Karpas-422 (cell line): ENCODE data around the gene ZBTB38. TPM values are rescaled to one million over a fixed set of nuclear protein-coding genes. Genes with fewer than 3 reads are reported as not detected.

ENCODE experiments used
- DNase-seq: peaks from one replicate; pipeline ENCODE4 v3.0.0-alpha.2; 2015
- H2AFZ ChIP-seq: fragments of 200-600 bp; sonication (generic); 2 replicates; pipeline ENCODE4 v1.6.1; 2014; ENCODE audit warnings: antibody characterized with exemption, low read length, mixed read lengths
- H3K27ac ChIP-seq: fragments of 200-600 bp; sonication (generic); 2 replicates; pipeline ENCODE4 v1.5.1; 2014; ENCODE audit warnings: mild to moderate bottlenecking, low read length, moderate library complexity
- H3K27me3 ChIP-seq: fragments of 200-600 bp; sonication (generic); 2 replicates; pipeline ENCODE4 v1.6.1; 2014; ENCODE audit warnings: low read length, mixed read lengths
- H3K36me3 ChIP-seq: fragments of 200-600 bp; sonication (generic); 2 replicates; pipeline ENCODE4 v1.6.1; 2014; ENCODE audit warnings: low read length, mixed read lengths; ENCODE audit not compliant: insufficient read depth
- H3K4me1 ChIP-seq: fragments of 200-600 bp; sonication (generic); 2 replicates; pipeline ENCODE4 v1.6.1; 2014; ENCODE audit warnings: mild to moderate bottlenecking, low read length, mixed read lengths
- H3K4me2 ChIP-seq: fragments of 200-600 bp; sonication (generic); 2 replicates; pipeline ENCODE4 v1.6.1; 2014; ENCODE audit warnings: low read length, low read depth, mild to moderate bottlenecking; ENCODE audit not compliant: poor library complexity, severe bottlenecking
- H3K4me3 ChIP-seq: fragments of 200-600 bp; sonication (generic); 2 replicates; pipeline ENCODE4 v1.5.1; 2014; ENCODE audit warnings: mild to moderate bottlenecking, antibody characterized with exemption, low read length, mixed read lengths
- H3K79me2 ChIP-seq: fragments of 200-600 bp; sonication (generic); 2 replicates; pipeline ENCODE4 v1.6.1; 2014; ENCODE audit warnings: mild to moderate bottlenecking, low read length, mixed read lengths
- H3K9ac ChIP-seq: fragments of 200-600 bp; sonication (generic); 2 replicates; pipeline ENCODE4 v1.6.0; 2014; ENCODE audit warnings: low read length
- H3K9me2 ChIP-seq: fragments of 200-600 bp; sonication (generic), shearing (Covaris generic); replicated peaks from 2 replicates; pipeline ENCODE4 v1.6.0; 2014; ENCODE audit warnings: mild to moderate bottlenecking, low read length, moderate library complexity; ENCODE audit not compliant: insufficient read depth
- H3K9me3 ChIP-seq: fragments of 300-700, 200-600 bp; sonication (generic); 2 replicates; pipeline ENCODE4 v1.6.1; 2014; ENCODE audit warnings: low read length, mixed read lengths
- H4K20me1 ChIP-seq: fragments of 200-600 bp; sonication (generic); 2 replicates; pipeline ENCODE4 v1.6.1; 2014; ENCODE audit warnings: mild to moderate bottlenecking, antibody characterized with exemption, low read length, low read depth; ENCODE audit not compliant: insufficient read depth
- total RNA-seq: library from RNA; depleted of rRNA; stranded (reverse); fragments of >200 nt; shearing (Covaris generic); gene quantifications from 2 replicates; pipeline ENCODE4 v1.2.3, GENCODE V29; 2014; ENCODE audit warnings: low replicate concordance; rRNA removed

ZBTB38 gene, protein sequence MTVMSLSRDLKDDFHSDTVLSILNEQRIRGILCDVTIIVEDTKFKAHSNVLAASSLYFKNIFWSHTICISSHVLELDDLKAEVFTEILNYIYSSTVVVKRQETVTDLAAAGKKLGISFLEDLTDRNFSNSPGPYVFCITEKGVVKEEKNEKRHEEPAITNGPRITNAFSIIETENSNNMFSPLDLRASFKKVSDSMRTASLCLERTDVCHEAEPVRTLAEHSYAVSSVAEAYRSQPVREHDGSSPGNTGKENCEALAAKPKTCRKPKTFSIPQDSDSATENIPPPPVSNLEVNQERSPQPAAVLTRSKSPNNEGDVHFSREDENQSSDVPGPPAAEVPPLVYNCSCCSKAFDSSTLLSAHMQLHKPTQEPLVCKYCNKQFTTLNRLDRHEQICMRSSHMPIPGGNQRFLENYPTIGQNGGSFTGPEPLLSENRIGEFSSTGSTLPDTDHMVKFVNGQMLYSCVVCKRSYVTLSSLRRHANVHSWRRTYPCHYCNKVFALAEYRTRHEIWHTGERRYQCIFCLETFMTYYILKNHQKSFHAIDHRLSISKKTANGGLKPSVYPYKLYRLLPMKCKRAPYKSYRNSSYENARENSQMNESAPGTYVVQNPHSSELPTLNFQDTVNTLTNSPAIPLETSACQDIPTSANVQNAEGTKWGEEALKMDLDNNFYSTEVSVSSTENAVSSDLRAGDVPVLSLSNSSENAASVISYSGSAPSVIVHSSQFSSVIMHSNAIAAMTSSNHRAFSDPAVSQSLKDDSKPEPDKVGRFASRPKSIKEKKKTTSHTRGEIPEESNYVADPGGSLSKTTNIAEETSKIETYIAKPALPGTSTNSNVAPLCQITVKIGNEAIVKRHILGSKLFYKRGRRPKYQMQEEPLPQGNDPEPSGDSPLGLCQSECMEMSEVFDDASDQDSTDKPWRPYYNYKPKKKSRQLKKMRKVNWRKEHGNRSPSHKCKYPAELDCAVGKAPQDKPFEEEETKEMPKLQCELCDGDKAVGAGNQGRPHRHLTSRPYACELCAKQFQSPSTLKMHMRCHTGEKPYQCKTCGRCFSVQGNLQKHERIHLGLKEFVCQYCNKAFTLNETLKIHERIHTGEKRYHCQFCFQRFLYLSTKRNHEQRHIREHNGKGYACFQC (N-terminal part only)
- total RNA-seq, result 18.0 and 38.0 TPM in 2 replicates

DNA sequence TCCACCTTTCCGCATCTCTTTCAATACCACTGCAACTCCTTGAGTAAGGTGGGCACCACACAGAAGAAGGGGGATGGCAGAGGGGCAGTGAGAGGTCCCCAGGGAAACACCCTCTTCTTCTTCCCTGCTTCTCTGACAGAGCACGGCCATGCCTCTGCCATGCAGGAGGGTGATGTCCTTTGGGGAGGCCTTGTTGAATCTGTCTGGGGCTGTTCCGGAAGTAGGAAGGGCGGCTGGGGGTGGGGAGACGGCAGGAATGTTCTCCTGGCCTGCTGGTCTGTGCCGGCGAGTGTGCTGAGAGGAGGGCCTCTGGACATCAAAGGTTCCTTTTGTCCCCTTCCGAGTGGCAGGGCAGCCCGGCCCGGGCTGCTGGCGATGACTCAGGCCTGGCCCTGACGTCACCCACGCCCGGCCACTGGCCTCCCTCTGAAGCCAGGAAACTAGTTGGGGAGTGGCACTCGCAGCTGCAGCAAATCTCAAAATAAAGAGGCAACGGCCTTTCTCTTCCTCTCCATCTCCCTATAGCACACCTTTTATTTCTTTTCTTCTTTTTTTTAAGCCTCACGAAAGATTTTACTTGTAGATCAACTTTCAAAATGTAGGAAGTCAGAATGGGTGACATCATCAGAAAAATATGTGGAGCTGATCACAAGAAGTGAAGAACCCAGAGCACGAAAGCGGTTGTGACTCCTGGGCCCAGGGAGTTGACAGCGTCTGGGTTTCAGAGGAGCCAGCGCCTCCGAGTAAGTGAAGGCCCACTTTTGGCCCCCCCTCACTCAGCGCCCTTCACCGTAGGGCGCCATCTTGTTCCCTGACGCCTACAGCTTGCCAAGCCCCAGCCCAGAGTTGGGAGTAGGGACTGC is at the start of gene ZBTB38:
Gene ZBTB38, plus strand, starts transcription at position 443 of the 863 bp plus-strand sequence. CDS start 73,885 bp downstream, outside the sequence.
- Histone ChIP-seq H3K36me3 (no peaks in the 10 kb centered on the region), H3K9me3 (no peaks in the 10 kb centered on the region), H4K20me1 (no peaks in the 10 kb centered on the region), H3K4me2 (no peak within 1 kb of the TSS), H3K4me1 (peaks cover 10% of the 10 kb centered on the region), H3K79me2 (no peaks in the 10 kb centered on the region), H3K4me3 (no peak within 1 kb of the TSS), H3K9me2 (no peaks in the 10 kb centered on the region), H3K27ac (no peak within 1 kb of the TSS), H3K9ac (no peak within 1 kb of the TSS), H2AFZ (peak within 1 kb of the TSS; percentile 89), H3K27me3 (no peaks in the 10 kb centered on the region)
- no peak for DNase-seq

DNA sequence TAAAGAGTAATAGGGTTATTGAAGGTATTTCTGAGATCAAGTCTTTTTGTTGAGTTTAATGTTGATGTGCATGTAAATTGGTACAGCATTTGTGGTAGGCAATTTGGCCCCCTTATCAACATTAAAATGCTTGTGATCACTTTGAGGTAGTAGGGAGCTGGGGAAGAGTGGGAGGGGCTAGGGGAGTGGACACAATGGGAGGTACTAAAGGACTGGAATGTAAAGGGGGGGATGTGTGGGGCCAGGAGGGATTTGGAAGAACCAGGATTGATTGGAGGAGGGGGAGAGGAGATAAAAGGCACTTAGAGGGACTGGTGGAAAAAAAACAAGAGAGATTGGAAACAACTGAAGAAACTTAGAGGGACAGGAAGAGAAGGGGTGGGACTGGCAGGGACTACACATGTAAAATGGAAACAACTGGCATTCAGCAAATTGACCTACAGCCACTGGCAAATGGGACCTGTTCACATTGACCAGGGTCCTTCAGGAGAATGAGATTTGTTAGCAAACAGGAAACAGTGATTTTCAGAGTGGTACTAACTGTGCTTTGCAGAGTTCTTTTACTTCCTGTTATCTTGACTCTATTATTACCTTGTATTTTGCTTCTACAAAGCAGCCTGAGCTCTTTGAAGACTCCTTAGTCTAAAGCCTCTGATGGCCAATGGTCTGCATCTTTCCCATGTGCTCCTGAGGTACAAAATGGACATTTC is 47.8 kb upstream of the ZBTB38 start:
- no peak overlapping the region for H2AFZ ChIP-seq
- 0 out of 2 replicates have a peak, but pooled peaks cover 2% of the 10 kb centered on the region for H3K9me2 ChIP-seq
- no peaks in the 10 kb centered on the region for H3K4me1 ChIP-seq
- H3K79me2 ChIP-seq, result no peaks in the 10 kb centered on the region
- no peaks in the 10 kb centered on the region for H3K27me3 ChIP-seq
- DNase-seq, result no peak
- H4K20me1 ChIP-seq, result no peaks in the 10 kb centered on the region
- H3K36me3 ChIP-seq, result no peaks in the 10 kb centered on the region
- H3K9me3 ChIP-seq, result no peaks in the 10 kb centered on the region
- no peak overlapping the region for H3K27ac ChIP-seq
- H3K4me2 ChIP-seq, result no peak overlapping the region
- no peak overlapping the region for H3K9ac ChIP-seq
- H3K4me3 ChIP-seq, result no peak overlapping the region

DNA sequence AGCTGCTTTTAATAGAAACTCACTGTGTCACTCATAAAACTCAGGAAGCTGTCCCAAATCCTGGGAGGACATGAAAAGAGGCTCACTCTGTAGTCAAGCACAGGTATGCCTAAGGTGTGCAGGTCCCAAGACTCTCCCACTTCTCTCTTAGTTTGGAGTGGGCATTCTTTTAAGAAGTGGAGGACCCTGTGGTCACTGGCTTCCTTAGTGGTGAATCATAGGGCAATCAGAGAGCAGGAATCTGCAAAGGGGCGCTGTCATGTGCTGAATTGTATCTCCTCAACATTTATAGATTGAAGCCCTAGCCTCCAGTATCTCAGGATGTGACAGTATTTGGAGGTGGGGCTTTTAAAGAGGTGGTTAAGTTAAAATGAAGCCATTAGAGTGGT is 47.2 kb upstream of the ZBTB38 start:
- Histone ChIP-seq H2AFZ (no peak overlapping the region), H3K4me3 (no peak overlapping the region), H3K79me2 (no peaks in the 10 kb centered on the region), H4K20me1 (no peaks in the 10 kb centered on the region), H3K27me3 (no peaks in the 10 kb centered on the region), H3K9ac (no peak overlapping the region), H3K27ac (no peak overlapping the region), H3K4me2 (no peak overlapping the region), H3K4me1 (no peaks in the 10 kb centered on the region), H3K9me3 (no peaks in the 10 kb centered on the region), H3K9me2 (0 out of 2 replicates have a peak, but pooled peaks cover 2% of the 10 kb centered on the region), H3K36me3 (no peaks in the 10 kb centered on the region)
- DNase-seq, result no peak

DNA sequence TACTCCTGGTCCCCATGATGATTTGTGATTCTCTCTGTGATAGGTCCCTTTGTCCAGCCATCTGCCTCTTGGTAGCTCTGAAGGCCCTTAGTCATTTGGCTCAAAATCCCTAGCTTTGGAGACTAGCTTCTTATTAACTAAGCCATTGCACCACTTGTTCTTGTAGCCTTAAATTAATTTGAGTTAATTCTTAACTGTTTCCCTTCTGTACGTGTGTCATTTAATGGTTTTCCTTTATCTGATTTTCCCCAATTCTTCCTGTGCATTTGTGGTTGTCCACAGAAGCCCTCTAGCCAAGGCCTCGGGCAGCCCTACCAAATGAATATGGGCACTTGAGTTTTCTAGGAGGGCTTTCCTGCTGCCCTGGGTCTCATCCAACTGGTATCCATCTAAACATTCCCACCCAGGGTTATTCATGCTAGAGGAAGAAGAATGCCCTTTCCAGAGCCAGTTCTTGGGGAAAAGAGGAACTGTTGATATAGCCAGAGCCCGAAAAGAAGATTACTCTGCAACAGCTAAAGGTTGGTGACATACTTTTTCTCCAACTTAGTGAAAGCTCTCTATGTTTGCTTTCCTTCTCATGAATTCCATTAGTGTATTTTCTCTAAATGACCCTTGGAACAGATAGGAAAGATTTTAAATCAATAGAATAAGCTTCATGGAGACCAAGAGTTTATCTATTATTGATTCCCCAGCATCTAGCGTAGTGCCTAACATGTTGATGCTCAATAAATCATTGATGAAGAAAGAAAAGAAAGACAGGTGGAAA is 44.2 kb upstream of the ZBTB38 start:
- H2AFZ ChIP-seq, result no peak overlapping the region
- no peaks in the 10 kb centered on the region for H4K20me1 ChIP-seq
- H3K4me1 ChIP-seq, result no peaks in the 10 kb centered on the region
- H3K9ac ChIP-seq, result no peak overlapping the region
- no peak overlapping the region for H3K4me3 ChIP-seq
- 0 out of 2 replicates have a peak, but pooled peaks cover 2% of the 10 kb centered on the region for H3K9me2 ChIP-seq
- H3K79me2 ChIP-seq, result no peaks in the 10 kb centered on the region
- no peaks in the 10 kb centered on the region for H3K36me3 ChIP-seq
- no peaks in the 10 kb centered on the region for H3K9me3 ChIP-seq
- H3K27ac ChIP-seq, result no peak overlapping the region
- H3K27me3 ChIP-seq, result no peaks in the 10 kb centered on the region
- DNase-seq, result no peak
- no peak overlapping the region for H3K4me2 ChIP-seq

DNA sequence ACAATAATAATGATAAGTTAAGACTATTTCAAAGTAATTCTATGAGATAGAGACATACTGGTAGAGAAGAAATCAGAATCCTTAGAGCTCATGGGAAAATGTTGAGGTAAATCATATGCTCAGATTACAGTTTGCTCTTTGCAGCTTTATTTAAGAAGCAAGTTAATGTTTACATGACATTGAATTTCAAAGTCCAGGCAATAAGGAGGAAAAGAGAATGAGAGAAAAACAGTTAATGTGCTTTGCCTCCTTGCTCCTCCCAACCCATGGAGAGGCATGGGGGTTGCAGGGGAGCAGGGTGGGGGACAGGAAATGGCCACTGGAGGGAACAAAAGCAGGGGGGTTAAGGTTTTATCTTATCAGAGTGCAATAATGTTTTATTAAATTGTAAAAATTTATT is 42.2 kb upstream of the ZBTB38 start:
- Histone ChIP-seq H3K4me1 (no peaks in the 10 kb centered on the region), H4K20me1 (no peaks in the 10 kb centered on the region), H3K4me2 (no peak overlapping the region), H3K9me3 (no peaks in the 10 kb centered on the region), H3K27ac (no peak overlapping the region), H3K4me3 (no peak overlapping the region), H3K79me2 (no peaks in the 10 kb centered on the region), H3K9ac (no peak overlapping the region), H3K9me2 (0 out of 2 replicates have a peak, but pooled peaks cover 2% of the 10 kb centered on the region), H3K36me3 (no peaks in the 10 kb centered on the region), H3K27me3 (no peaks in the 10 kb centered on the region), H2AFZ (no peak overlapping the region)
- no peak for DNase-seq

DNA sequence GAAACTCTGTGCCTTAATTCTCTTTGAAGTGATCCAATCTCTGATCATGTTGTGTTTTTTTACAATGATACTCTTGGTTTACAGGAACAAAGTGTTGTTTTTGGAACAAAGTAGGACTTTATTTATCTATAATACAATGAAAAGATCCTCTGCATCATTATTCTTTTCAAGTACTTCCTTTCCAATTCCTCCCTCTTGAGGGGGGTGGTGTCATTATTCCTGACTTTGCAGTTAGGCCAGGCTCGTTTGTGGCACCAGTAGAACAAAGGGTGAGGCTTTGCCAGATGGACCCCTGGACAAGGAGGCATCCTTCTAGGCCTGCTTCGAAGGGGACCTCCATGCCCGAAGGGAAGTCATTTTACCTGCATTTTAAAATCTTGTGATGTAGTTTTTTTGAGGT is 41.7 kb upstream of the ZBTB38 start:
- Histone ChIP-seq H3K27ac (no peak overlapping the region), H2AFZ (no peak overlapping the region), H3K36me3 (no peaks in the 10 kb centered on the region), H3K4me2 (no peak overlapping the region), H4K20me1 (no peaks in the 10 kb centered on the region), H3K79me2 (no peaks in the 10 kb centered on the region), H3K27me3 (no peaks in the 10 kb centered on the region), H3K9me2 (0 out of 2 replicates have a peak, but pooled peaks cover 2% of the 10 kb centered on the region), H3K9ac (no peak overlapping the region), H3K4me3 (no peak overlapping the region), H3K9me3 (no peaks in the 10 kb centered on the region), H3K4me1 (no peaks in the 10 kb centered on the region; the same call in 1 of the 2 replicates)
- DNase-seq, result no peak
